NB4 (cell line): ENCODE results near the gene RNF141.

Source experiments
- CTCF ChIP-seq: IDR thresholded peaks from one replicate; pipeline ENCODE4 v1.5.1; 2012; ENCODE audit warnings: low read depth, low read length
- MAX ChIP-seq: IDR thresholded peaks from 2 replicates; pipeline ENCODE4 v1.6.1; 2011; ENCODE audit warnings: low read depth, low read length
- MYC ChIP-seq: IDR thresholded peaks from 2 replicates; pipeline ENCODE4 v1.6.1; 2011; ENCODE audit warnings: low read depth, low read length
- POLR2A ChIP-seq: IDR thresholded peaks from 2 replicates; pipeline ENCODE4 v1.6.1; 2011; ENCODE audit warnings: mild to moderate bottlenecking; ENCODE audit not compliant: insufficient read length; ENCODE audit errors: extremely low read depth

GRCh38 chr11:10476927-10477689 lies 63.9 kb downstream of the RNF141 start:
- TF ChIP-seq MYC (no peak), CTCF (no peak), MAX (no peak), POLR2A (no peak)
